GM20431 (cell line): ENCODE data around the gene LOXL3.
"Not testable (repeated sequence)": the region's sequence is repeated elsewhere in the genome, so short reads cannot be mapped to it uniquely, and the experiment has no call there.

Experiments used
- in situ Hi-C: fragments of 300-500 bp; cut with MseI, MboI; formaldehyde crosslinking; loops from one replicate; pipeline ENCODE4 v1.15.0; 2020; ENCODE audit warnings: low sequenced_read_pairs; ENCODE audit not compliant: unreplicated experiment

Gene LOXL3

DNA sequence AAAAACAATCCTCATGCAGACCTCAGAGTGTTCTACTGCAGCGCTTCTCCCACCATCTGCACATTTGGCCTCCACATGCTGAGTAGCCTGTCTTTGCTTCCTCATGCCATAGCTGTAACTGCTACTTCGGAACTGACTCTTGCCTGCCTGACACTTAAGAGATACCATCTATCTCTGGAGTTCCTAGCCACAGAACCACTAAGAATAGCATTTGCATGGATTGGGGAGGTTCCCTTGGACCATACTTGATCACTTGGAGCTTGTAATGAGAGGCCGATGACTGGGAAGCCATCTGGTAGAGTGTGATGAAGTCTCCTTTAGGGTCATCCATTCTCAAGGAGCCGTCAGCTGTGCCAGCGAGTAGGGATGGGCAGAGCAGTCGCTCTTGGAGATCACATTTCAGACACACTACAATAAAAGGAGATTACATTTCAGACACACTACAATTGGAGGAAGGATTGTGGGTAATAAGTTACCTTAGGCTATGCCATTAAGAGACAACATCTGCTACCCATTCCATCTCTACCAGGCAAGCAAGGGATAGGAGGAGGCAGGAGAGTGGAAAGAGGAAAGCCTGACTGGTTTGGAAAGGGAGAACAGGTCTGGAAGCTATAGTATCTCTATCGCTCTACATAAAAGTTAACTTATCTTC, 22.6 kb upstream of the LOXL3 start:
- in situ Hi-C loops = loop anchor here (10.0 to 25.0 kb wide), 2 partner anchors 89 to 258 kb away; partner anchors contain the start of genes CCDC142, HK2, LBX2 and TTC31

DNA sequence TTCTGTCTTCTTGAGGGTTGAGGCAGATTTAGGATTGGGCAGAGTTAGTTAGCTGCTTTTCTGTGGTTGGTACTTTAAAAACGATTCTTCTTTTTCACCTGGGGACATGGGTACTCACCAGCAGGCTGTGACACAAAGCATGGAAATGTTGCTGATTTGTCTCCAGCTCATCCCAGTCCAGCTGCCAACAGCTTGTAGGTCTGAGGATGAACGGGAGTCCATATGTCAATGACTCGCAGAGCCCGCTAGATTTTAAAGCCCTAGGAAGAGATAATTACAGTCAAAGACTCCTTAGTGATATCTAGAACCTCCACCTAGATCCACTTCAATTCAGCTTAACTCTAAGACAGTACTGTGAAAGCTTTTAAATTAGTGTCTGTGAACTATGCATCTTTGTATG, 21.6 kb upstream of the LOXL3 start:
- in situ Hi-C loops = loop anchor here (10.0 to 25.0 kb wide), 2 partner anchors 88 to 259 kb away; partner anchors contain the start of genes CCDC142, HK2, LBX2 and TTC31

DNA sequence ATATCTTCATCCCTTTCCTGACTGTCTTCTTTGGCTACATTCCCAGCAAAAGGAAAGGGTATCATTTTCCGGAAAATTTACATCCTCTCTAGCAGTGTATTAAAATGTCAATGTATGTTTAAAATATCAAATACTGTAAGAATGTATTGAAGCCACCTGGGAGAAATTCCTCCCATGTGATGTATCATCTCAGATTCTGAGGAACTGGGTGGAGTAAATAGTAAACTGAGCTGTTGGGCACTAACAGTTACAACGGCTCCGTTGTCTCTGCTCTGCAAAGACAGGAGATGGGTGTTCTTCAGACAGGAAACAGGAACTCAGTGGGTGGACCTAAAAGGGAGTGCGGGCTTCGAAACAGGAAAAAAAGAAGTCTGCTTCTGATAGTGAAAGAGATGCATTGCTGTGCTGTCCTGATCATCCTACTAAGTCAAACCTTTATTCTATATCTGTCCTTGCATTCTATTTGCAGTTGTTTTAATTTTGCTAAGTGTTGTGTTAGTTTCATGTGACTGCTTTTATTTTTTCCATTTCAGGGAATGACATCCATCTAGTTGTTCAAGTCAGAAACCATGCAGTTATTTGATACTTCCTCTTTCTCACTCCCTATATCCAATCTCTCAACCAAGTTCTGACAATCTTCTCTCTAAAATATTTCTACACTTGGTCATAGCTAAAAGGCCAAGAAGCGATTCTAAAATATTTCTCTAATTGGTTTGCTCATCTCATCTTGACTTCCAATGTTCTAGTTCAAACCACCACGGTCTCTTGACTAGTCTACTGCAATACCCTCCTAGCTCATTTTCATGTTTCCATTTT, 20.2 kb upstream of the LOXL3 start:
- in situ Hi-C loops = loop anchor here (10.0 kb wide), 1 partner anchor 261 kb away; the partner anchor contains the start of gene HK2

DNA sequence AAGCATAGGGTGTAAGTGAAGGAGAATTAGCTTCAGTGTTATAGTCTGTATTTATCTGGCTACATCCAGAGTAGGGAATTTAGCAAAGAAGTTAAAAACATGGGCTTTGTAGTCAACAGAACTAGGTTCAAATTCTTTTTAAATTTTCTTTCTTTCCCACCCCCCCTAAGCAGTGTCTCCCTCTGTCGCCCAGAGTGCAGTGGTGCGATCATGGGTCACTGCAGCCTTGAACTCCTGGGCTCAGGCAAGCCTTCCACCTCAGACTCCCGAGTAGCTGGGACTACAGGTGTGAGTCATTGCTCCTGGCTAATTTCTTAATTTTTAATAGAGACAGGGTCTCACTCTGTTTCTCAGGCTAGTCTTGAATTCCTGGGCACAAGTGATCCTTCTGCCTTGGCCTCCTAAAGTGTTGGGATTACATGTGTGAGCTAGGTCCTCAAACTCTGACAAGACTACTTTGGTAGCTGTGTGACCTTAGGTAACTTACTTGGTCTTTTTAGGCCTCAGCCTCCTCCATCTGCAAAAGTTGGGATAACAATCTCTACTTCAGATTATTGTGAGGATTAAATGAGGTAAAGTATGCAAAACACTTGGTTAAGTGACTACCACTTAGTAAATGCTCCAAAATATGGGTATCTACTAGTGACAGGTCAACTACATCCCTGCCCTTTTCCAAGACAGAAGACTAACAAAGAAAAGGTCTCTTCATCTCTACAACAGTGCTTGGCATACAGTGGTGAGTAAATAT, 18.6 kb upstream of the LOXL3 start:
- in situ Hi-C loops = loop anchor here (10.0 kb wide), 1 partner anchor 262 kb away; the partner anchor contains the start of gene HK2

DNA sequence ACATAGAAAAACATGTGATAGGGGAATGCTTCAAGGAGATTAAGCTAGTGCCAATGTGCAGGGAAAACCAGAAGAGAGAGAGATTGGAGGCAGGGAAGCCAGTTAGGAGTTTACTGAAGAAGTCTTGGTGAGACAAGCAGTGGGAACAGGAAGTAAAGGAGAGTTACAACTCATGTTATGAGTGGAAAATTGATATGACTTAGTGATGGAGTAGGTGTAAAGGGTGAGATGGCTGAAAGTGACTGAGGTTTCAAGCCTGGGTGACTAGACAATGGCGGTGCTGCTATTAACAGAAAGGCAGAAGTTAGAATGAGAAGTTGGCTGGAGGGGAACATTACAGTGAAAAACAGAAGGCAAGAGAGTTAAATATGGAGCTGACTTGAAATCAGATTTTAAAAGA, 17.3 kb upstream of the LOXL3 start:
- in situ Hi-C loops = loop anchor here (10.0 kb wide), 1 partner anchor 264 kb away; the partner anchor contains the start of gene HK2

DNA sequence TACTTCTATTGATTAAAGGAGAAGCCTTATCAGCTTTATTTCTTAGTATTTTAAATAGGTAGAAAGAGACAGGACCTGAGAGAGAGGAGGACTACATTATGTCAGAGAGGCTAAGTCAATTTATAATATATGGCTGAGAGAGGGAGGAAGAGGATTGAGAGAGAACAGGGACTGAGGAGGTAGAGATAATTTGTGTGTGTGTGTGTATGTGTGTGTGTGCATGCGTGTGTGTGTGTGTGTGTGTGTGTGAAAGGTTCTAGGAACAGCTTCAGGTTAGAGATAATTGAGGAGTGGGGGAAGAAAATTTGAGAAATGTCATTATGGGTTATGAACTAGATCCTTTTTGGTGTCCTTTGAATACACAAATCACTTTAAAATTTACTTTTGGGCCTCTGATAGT, 15.9 kb upstream of the LOXL3 start:
- in situ Hi-C loops = loop anchor here (10.0 kb wide), 1 partner anchor 265 kb away; the partner anchor contains the start of gene HK2

DNA sequence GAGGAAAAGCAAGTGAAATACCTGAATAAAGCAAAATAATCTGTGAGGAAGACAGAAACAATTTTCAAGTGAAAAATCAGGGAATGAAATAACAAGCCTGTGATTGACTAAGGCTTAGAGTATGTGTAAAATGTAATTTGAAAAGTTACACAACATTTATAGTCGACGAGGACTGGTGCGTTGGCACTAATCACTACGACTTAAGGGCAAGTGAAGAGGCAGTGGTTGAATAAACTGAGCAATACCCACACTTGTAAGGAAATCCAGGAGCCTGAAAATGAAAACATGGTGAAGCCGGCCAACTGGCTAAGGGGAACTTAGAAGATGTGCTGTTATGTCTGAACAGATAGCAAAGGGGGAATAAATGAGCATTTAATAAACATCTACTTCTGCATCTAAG, 14.1 kb upstream of the LOXL3 start:
- in situ Hi-C loops = no loop called here

DNA sequence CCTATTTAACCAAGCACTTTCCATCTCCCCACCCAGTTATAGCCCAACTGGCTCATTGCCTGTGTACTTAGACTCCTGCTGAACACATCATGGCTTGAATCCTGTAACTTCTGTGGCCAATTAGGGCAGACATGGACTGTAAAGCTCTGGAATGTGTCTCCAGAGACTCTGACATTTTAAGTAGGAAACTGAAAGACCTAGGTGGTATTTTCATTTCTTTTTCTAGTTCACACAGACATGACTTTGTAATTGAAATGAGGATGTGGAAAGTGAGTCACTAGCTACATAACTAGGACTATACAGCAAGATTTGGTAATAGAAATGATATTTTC, 13.0 kb upstream of the LOXL3 start:
- in situ Hi-C loops = no loop called here

DNA sequence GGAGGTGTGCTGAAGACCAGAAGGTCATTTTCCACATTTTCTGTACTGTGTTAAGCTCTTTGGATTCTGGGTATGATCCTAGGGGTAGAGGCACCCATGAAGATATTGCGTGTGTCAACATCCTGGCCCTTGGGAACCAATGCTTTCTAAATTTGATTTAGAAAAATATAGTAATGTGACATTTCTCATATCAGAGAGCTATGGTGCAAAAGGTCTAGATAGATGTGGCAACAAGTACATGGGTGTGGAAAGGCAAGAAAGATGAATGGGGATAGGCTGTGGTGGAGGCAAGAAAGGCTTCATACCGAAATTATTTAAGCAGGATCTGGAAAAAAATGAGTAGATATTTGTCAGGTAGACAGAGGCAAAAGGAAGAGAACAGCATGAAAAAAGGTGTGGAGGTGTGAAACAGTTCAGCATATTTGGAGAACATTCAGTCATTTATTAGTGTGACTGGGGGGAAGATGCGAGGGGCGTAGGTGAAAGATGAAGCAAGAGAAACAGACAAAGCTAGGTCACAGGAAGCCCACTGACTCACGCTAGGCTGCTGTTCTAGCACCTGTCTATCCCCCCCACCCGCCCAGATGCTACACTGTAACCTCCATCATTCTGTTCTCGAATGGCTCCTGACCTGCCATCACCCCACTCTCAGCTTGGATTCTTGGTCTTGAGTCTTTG, 12.5 kb upstream of the LOXL3 start:
- in situ Hi-C loops = no loop called here

DNA sequence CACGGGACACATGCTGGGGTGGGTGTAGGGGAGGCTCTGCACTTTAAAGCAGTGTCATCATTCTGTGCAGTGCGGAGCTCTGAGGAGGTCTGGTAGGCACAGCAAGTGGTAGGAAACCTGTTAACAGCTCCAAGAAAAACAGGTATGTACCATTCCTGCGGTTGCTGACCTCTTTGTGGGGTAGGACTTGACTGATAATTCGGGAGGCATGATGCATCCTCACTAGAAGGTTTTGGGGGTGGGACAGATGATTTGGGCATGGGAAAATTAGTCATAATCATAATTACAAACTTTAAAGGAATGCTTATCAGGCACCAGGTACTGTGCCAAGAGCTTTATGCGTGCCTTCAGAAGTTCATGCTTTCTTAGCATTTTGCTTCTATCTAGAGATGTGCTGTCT, 10.5 kb upstream of the LOXL3 start:
- in situ Hi-C loops = no loop called here

DNA sequence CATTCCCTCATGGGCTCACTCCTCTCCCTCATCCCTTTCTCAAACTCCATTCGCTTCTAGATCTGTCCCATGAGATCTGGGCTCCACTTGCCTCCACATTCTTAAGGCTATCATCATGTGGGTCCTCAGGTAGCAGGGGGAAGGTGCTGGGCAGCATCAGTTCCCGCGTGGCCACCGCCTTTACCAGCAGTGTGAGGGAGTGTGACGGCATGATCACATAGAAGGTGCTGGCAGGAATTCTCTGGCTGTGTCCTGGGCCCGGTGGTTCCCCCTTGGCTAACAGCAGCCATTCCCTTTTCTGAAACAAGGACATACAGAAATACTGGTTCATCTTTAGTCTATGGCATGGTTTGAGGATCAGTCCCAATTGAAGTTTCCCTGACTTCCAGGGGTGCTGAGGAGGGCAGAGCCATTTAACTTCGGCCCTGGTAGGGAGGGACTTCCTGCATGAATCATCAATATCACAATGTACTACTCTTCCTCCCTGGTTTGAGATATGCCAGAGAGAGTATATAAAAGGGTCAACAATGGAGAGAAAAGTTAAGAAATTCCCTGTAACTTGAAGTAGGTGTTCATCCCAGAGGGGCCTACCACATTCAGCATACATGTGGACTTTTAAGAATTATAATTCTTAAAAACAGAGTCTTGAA, 8.5 kb upstream of the LOXL3 start:
- in situ Hi-C loops = no loop called here

DNA sequence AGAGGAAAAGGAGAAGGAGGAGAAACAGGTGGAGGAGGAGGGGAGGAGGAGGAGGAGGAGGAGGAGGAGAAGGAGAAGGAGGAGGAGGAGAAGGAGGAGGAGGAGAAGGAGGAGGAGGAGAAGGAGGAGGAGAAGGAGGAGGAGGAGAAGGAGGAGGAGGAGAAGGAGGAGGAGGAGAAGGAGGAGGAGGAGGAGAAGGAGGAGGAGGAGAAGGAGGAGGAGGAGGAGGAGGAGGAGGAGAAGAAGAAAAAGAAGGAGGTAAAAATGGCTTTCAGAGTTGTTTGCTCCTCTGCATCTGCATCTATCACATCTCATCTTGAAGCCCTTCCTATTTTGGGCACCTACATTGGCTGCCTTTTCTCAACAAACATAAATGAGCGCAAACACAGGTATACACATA, 7.3 kb upstream of the LOXL3 start:
- in situ Hi-C loops = not testable (repeated sequence)

DNA sequence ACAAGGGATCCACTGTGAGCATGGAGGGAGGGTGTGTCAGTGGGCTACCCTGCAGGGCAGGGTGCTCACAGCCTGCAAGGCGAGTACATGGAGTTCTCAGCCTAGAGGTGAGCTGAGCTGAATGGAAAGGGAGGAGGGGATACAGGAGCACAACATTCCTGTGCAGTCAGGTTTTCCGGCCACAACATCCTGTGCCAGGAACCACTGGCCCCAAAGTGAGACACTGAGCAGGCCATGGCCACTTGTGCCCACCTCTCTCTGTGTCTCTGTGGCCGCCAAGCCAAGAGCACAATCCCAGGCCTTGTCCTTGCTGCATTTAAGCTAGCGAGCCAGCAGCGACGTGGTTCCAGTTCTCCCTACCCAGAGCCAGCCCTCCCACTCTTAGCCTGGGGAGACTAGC, 6.8 kb upstream of the LOXL3 start:
- in situ Hi-C loops = no loop called here

DNA sequence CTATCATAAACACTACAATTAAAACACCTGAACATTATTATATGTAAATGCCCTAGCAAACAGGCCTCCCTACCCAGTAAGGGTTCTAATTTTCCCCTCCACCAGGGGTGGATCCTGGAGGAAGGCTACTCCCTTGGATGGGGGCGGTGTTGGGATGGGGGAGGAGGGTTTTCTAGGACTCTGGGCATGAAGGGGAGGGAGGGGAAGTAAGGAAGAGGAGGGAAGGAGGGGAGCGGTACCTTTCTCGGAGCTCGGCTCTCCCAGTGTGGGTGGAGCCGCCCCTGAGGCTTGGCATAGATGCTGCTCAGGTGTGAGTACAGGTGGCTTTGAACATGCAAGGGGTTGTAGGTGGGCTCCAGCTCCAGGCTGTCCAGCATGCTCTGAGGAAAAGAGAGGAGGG, 6.2 kb upstream of the LOXL3 start:
- in situ Hi-C loops = no loop called here

DNA sequence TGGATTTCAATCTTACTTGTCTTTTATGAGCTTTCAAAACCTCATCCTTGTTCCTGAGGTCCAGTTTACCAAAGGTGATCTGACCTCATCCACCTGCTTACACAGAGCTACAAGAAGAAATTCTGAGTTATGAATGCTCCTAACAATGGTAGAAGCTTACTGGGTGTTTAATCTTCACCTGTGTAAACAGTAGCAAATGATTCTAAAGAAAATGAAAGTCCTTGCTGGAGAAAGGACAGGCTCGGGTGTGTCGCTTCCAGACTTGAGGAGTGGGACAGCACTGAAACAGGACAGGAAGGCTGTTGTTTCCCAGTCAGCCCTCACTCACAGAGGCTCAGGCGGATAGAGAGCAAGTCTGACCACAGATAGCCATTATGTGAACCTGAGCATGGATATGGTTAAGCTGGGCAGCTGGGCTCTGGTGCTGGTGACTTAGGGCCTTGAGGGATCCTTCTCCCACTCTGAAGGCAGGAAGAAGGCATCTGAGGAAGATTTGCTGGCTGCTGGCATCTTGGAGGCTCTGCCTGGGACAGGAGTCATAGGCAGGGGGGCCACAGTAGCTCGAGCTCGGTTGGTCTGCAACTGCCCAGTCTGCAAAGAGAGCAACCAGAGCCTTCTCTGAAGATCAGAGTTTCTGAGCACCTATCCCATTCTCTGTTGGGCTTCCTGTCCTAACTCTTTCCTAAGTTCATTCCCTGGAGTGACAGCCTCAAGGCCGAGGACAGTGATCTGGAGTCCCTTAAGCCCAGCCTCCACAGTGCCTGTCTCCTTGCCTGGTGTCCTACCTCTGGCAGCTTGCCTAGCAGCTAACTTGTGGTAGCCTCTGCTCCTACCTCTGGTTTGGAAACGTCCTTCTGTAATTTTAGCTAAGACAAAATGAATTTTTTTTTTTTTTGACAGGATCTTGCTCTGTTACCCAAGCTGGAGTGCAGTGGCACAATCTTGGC, 4.8 kb upstream of the LOXL3 start:
- in situ Hi-C loops = no loop called here

DNA sequence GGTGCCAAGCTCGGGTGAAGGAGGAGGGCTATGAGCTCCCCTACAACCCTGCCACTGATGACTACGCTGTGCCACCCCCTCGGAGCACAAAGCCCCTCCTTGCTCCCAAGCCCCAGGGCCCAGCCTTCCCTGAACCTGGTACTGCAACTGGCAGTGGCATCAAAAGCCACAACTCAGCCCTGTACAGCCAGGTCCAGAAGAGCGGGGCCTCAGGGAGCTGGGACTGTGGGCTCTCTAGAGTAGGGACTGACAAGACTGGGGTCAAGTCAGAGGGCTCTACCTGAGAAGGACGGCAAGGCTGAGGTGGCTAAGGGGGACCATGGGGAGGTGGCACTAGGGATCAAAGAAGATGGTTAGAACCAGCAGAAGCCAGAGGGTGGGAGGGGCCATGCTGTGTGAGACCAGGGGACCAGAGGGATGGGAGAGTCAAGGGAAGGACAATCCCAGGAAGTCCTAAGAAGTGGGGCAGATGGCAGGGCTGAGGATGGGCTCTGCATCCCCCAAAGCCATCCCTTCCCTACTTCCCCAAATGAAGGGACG, 3.2 kb upstream of the LOXL3 start:
- in situ Hi-C loops = no loop called here

DNA sequence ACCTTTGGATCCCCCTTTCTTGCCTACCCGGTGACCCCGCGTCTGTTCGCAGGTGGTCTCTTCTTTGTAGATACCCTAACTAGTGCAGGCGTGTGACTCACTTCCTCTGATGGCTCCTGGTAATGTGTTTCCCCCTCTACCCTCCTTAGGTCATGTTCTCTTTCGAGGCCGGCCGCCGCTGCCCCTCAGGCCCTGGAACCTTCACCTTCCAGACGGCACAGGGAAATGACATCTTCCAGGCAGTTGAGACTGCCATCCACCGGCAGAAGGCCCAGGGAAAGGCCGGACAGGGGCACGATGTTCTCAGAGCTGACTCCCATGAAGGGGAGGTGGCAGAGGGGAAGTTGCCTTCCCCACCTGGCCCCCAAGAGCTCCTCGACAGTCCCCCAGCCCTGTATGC, 2.4 kb upstream of the LOXL3 start:
- in situ Hi-C loops = no loop called here

DNA sequence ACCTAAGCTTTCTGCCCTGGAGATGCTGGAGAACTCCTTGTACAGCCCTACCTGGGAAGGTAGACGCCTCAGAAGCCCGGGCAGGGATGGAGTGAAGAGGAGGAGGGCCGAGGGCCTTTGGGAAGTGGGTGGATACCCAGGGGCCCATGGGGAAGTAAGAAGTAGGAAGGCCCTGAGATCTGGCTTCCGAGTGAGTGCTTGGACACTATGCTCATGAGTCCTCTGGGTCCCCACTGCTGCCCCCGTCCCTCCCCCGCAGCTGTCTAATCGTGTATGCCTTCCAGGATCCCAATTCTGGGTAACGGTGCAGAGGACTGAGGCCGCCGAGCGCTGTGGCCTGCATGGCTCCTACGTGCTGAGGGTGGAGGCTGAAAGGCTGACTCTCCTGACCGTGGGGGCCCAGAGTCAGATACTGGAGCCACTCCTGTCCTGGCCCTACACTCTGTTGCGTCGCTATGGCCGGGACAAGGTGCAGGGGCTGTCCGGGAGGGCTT, 1.9 kb upstream of the LOXL3 start:
- in situ Hi-C loops = no loop called here
